ENCODE measurements around the gene C14orf132.

GRCh38 chr14:96139879-96140278 lies 100.7 kb downstream of the C14orf132 start:
- TF ChIP-seq POLR2A (IDR thresholded peaks at IDR 0.05) = no peak
- no peak for TF ChIP-seq CTCF (IDR thresholded peaks at IDR 0.05)

Data from esophagus squamous epithelium (tissue), 4 donors.